Measurements from ENCODE around the gene LBHD2.

DNA sequence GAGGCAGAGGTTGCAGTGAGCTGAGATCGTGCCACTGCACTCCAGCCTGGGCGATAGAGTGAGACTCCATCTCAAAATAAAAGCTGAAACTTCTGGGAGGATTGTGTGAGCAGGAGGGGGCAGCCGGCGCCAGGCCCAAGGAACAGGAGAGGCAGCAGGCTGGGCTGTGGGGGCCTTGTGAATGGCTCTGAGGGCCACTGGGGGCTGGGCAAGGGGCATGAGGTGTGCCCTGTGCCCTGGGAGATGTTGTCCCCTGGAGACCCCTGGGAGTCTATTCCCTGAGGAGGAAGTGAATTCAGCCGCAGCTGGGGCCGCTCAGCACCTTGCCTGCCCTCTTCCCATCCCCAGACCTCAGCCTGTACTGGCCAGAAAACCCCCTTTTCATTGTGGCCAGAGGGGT, 4.9 kb downstream of the LBHD2 start:
- TF ChIP-seq, protein P1, sequence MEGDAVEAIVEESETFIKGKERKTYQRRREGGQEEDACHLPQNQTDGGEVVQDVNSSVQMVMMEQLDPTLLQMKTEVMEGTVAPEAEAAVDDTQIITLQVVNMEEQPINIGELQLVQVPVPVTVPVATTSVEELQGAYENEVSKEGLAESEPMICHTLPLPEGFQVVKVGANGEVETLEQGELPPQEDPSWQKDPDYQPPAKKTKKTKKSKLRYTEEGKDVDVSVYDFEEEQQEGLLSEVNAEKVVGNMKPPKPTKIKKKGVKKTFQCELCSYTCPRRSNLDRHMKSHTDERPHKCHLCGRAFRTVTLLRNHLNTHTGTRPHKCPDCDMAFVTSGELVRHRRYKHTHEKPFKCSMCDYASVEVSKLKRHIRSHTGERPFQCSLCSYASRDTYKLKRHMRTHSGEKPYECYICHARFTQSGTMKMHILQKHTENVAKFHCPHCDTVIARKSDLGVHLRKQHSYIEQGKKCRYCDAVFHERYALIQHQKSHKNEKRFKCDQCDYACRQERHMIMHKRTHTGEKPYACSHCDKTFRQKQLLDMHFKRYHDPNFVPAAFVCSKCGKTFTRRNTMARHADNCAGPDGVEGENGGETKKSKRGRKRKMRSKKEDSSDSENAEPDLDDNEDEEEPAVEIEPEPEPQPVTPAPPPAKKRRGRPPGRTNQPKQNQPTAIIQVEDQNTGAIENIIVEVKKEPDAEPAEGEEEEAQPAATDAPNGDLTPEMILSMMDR (IDR thresholded peaks at IDR 0.05) = no peak
- TF ChIP-seq EZH2 (IDR thresholded peaks at IDR 0.05; ENCODE audit: borderline replicate concordance, insufficient read depth, low read depth, low read length, poor library complexity, severe bottlenecking) = no peak
